ENCODE data around the gene LRR1. TPM values are rescaled to one million over a fixed set of nuclear protein-coding genes. Genes with fewer than 3 reads are reported as not detected.

LRR1 gene
- total RNA-seq, 1 experiment from 2014 or later, result 46.1 TPM

DNA sequence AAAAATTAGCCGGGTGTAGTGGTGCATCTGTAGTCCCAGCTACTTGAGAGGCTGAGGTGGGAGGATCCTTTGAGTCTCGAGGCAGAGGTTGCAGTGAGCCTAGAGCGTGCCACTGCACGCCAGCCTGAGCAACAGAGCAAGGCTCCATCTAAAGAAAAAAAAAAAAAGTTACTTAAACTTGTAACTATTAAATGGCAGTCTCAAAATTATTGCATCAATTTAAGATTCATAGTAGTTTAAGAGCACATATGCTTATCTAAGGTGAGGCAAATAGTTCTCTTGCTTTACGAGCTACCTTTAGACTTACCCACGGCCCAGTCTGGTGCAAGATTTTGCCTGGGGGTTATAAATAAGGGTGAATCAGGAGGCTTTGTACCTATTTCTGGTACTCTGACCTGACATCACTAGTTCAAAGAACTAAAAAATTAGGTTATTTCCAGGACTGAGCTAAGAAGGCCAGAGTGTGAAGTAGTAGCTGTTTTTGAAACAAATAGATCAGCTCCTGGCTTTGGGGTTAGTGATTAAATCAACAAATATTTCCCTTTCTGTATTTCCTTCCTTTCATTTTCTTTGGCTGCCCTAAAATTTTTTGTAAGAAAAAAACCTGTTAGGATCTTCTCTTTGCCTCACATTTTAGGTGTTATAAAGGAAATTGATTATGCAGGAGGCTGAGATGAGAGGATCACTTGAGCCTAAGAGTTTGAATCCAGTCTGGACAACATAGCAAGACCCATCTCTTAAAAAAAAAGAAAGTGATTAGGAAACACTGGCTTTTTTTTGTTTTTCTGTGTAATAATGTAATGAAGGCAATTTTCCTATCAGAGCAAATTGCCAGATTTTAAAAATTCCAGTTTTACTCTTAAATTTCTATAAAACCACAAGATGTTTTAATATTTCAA, 25.4 kb downstream of the LRR1 start:
- no peak for DNase-seq (ENCODE audit: low read depth)

DNA sequence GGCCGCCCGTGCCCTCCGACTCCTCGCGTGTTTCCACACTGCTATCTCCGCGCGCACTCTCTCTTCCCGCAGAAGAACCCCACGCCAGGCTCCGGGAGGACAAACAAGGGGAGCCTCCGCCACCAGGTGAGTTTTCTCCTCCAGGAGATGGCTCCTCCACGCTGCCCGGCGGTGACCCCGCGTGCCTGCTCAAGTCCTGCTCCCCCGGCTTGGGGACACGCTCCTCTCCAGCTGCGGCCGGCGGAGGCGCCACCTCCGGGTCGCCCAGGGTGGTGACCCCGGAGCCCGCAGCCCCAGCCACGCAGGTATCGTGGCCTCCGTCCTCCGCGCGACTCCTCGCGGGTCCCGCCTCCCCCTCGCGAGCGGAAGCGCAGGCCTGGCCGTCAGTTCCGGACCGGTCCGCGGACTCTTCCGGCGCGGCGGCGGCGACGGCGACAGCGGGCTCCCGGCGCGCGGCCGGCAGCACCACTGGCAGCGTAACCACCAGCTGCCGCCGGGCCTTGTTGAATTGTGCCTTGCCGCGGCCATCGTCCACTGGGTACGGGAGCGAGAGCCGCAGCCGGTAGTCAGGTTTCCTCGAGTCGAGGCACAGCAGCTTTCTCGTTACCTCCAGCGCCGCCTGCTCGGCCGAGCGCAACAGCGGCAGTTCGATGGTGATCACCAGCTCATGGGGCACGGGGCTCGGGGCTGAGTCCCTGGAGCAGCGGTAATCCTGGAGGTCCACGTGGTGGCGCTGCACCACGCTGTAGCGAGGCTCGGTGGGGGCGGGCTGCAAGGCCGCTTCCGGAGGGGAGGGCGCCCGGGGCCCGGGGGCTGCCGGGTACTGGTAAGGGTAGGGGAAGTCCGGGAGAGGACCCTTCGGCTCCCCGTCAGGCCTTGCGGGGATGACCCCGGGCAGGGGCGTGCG, 35.2 kb downstream of the LRR1 start:
- DNase-seq (ENCODE audit: low read depth), result peak; percentile 93

DNA sequence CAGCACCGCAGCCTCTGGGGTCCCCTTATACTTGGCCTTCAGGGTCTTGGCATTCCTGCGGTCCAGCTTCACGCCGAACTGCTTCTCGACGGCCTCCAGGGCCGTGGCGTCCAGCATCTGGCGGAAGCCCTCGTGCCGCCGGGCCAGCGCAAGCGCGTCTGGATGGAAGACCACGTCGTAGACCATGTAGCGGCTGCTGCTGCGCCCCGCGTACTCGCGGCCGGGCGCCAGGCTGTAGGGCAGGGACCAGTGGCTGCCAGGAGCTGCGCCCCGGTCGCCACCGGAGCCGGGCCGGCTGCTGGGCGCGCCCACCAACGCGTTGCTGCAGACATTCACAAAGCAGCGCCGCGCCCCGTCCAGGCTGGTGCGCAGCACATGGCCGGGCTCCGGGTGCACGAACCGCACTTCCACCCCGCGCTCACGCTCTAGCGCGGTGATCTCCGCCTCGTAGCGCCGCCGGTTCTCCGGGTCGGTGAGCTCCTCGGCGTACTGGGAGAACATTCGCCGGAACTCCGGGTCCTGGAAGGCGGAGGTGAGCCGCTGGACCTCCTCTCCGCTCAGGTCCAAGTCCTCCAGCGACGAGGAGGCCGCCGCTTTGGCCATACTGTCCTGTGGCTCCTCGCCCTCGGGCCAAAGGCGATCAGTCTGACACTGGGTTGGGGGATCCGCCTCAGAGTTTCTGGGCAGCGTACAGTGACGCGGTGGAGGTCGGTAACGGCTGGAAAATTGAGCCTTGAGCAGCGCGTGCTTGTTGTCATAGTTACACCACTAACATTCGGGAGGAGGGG, 36.0 kb downstream of the LRR1 start, which contains the start of gene DNAAF2:
Gene DNAAF2, minus strand, starts transcription at position 698 of the 788 bp plus-strand sequence. Its CDS starts 95 bp downstream, at position 603.
- DNase-seq (ENCODE audit: low read depth), result peak; percentile 73

- no peak for DNase-seq (ENCODE audit: low read depth)
Measured at GRCh38 chr14:49636866-49637265, 38.1 kb downstream of the LRR1 start.

DNA sequence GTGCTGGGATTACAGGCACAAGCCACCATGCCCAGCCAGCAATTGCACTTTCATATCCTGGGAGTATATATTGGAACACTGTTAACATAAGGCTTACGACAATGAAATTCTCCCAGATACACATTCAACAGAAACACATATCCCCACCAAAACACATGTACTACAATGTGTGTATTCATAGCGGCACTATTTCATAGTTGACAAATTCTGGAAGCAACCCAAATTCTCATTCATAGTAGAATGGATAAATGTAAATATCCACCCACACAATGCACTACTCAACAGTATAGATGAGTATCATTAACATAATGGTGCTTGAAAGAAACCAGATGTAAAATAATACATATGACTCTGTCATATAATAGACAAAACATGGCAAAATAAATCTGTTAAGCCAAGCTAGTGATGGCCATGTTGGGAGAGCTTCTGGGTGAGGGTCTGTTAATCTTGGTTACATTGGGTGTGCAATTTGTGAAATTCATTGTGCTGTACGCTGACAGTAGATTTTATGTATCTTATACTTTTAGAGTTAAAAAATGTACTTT, 38.9 kb downstream of the LRR1 start:
- DNase-seq (ENCODE audit: low read depth), result no peak

DNA sequence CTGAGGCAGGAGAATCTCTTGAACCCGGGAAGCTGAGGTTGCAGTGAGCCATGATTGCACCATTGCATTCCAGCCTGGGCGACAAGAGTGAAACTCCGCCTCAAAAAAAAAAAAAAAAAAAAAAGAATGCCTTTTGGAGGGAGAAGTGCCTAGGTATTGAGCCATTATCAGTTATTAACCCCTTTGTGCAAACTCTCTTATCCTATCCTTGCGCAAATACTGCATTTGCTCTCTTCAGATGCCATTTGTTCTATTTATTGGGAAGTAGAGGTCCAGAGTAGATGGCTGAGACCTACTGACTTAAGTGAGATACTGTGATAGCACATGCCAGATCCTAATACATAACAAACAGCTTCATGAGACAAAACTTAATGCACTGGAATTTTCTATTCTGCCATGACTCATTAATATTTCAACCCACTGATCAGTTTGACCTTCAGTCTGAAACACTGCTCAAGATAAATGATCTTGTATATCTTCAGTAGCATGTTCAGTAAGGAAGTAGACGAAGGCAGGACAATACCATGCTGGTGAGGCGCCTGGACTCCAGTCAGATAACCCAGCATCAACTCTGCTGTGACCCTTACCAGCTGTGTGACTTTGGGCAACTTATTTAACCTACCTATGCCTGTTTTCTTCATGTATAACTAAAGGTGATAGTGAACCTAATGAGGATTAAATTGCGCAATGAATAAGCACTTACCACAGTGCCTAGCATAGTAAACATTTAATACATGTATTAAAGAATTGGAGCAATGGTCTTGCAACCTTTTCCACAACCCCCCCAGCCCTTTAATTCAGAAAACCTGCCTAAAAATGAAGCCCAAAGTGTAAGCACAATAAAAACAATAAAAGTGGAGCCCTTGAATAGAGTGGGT, 42.0 kb downstream of the LRR1 start:
- no peak for DNase-seq (ENCODE audit: low read depth)

DNA sequence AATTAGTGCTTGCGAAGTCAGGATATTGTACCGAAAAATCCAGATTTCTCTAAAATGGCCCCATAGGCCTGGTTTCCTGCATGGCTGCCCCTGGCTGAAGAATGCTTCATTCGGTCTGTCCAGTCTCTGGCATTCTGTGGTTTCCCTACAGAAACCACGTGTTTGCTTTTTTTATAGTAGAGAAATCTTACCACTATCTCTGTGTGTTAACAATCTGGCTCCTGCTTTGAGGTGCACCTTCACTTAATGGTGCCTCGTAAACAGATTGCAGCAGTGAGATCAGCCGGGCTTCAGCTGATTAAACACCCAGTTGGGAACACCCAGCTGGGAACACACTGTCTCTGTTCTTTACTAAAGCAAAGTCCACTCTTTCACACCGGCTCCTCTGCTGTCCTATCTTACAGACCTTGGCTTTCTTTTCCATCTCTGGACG, 43.0 kb downstream of the LRR1 start:
- DNase-seq (ENCODE audit: low read depth), result peak; percentile 44

DNA sequence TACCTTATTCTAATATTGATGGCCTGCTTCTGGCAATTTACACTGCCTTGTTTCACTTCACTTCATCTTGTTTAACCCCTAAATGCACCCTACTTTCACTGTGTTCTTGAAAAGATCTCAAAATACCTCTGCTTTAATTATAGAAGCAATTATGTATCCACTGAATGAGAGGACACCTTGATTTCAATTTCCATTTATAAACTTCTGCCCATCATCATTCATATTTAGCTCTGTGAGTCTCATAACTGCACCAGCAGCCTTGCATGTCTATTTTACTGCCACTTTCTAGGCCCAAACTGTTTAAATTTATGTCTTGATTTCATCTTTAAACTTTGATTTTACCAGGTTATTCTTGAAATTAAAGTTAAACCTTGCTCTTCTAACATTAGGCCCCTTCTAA, 43.4 kb downstream of the LRR1 start:
- DNase-seq (ENCODE audit: low read depth), result no peak

- DNase-seq (ENCODE audit: low read depth), result no peak
Measured at GRCh38 chr14:49653508-49653907, 54.8 kb downstream of the LRR1 start.

- no peak for DNase-seq (ENCODE audit: low read depth)
Measured at GRCh38 chr14:49654511-49654910, 55.8 kb downstream of the LRR1 start.

- DNase-seq (ENCODE audit: low read depth), result peak; percentile 59
Measured at GRCh38 chr14:49657500-49657899, 58.8 kb downstream of the LRR1 start.

DNA sequence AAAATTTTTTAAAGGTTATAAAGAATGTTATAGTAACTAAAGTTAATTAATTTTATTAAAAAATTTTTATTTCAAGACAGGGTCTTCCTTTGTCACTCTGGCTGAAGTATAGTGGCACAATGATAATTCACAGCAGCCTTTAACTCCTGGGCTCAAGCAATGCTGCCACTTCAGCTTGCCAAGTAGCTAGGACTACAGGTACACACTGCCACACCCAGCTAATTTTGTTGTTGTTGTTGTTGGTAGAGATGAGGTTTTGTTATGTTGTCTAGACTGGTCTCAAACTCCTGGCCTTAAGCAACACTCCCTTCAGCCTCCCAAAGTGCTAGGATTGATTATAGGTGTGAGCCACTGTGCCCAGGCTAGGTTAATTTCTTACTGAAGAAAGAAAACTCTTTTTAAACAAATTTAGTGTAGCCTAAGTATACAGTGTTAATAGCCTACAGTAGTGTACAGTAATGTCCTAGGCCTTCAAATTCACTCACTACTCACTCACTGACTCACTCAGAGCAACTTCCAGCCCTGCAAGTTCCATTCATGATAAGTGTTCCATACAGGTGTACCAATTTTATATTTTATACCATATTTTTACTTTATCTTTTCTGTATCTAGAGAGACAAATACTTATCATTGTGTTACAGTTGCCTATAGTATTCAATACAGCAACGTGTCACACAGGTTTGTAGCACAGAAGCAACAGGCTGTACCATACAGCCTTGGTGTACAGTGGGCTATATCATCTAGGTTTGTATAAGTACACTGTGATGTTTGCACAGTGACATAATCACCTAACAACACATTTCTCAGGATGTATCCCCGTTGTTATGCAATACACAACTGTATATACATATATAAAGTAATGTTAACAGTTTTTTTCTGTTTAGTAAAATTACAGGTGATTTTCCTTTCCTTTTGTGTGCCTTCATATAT, 61.1 kb downstream of the LRR1 start:
- DNase-seq (ENCODE audit: low read depth), result no peak

Other genes starting within 250 kb of the LRR1 start
- 2,086 and 4,823 TPM in 2 replicates for gene RPS29, start 12.6 kb upstream of the LRR1 start, total RNA-seq (2014; rRNA removed)
- gene RPL36AL, start 21.7 kb downstream of the LRR1 start, total RNA-seq (2014; rRNA removed), result 132 and 160 TPM in 2 replicates
- 97.6 and 105 TPM in 2 replicates for gene MGAT2, start 21.9 kb downstream of the LRR1 start, total RNA-seq (2014; rRNA removed)
- gene DNAAF2, start 36.3 kb downstream of the LRR1 start, total RNA-seq (2014; rRNA removed), result 11.2 and 16.0 TPM in 2 replicates
- gene POLE2, start 89.3 kb downstream of the LRR1 start, total RNA-seq (2014; rRNA removed), result 26.5 and 29.1 TPM in 2 replicates
- 1.9 and 2.1 TPM in 2 replicates for gene KLHDC1, start 94.2 kb downstream of the LRR1 start, total RNA-seq (2014; rRNA removed)
- 37.7 and 48.0 TPM in 2 replicates for gene KLHDC2, start 169.2 kb downstream of the LRR1 start, total RNA-seq (2014; rRNA removed)

All from LHCN-M2 (cell line).